Measurements from ENCODE around the gene ARL3. TPM values are rescaled to one million over a fixed set of nuclear protein-coding genes. Genes with fewer than 3 reads are reported as not detected.
A peak's percentile ranks its signal among the peaks of the same experiment; 100 is the strongest.

ARL3 gene
- polyA plus RNA-seq, 1 experiment: 8.1 TPM

DNA sequence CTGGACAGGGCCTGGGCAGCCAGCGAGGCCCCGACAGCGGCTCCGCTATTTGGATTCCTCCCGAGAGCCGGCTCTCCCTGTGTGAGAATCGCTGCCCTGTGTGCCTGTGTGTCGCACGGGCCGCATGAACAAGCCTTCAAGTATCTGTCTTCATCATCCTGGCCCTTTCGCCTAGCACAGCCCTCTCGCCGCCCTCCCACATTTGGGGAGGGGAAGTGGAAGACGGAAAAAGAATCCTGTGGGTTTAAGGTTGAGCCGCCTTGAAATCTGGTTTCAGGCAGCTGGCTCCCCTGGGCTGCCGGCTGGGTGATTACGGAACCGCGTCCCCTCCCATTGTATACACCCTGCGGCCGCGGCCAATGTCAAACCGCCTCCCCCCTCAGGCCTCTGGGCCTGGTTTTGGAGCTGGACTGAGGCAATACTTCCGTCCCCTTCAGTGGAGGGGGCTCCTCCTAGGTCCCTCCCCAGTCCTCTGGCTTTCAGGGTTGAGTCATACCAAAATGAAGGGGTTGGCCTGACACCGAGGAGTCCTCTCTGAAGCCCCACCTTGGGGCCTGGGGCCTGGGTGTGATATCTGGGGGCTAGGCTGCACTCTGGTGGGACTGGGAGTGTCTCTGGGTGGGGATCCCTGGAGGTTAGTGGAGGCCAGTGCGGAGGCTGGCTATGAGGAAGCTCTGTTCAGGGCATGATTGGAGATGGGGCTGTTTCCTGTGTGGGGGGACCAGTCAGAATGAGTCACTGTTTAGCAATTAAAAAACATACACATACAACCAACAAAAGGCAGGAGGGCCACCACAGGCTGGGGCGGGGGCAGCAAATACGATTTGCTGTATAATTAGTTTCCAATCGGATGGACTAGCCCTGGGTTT lies 68.2 kb downstream of the ARL3 start:
- Histone ChIP-seq H3K4me3 (ENCODE audit: low read depth, low read length) (peak overlapping the region; percentile 87), H3K27me3 (ENCODE audit: control insufficient read depth, insufficient read depth, low read length) (no peaks in the 10 kb centered on the region), H3K36me3 (ENCODE audit: control insufficient read depth, insufficient read depth, low read length) (peaks cover 10% of the 10 kb centered on the region)
- CTCF ChIA-PET: interaction anchor here (0.8 to 3.5 kb wide), 12 partner anchors 18 to 144 kb away, joined by 3 to 24 read pairs (median 6); partner anchors contain the start of genes ACTR1A and ARL3
- peak; percentile 93 for DNase-seq (ENCODE audit: low read depth)
- POLR2A ChIA-PET: interaction anchor here (0.5 to 1.4 kb wide), 3 partner anchors 30 to 144 kb away, joined by 4 to 11 read pairs (median 4); partner anchors contain the start of gene ACTR1A
- no peak for TF ChIP-seq CTCF (IDR thresholded peaks at IDR 0.05; ENCODE audit: insufficient read depth, low read depth, low read length)

- peaks cover 6% of the 10 kb centered on the region for H3K36me3 ChIP-seq (ENCODE audit: control insufficient read depth, insufficient read depth, low read length)
- no peak for TF ChIP-seq CTCF (IDR thresholded peaks at IDR 0.05; ENCODE audit: insufficient read depth, low read depth, low read length)
- no peaks in the 10 kb centered on the region for H3K27me3 ChIP-seq (ENCODE audit: control insufficient read depth, insufficient read depth, low read length)
- ChIA-PET CTCF (interaction anchor here (0.8 to 3.5 kb wide), 13 partner anchors 11 to 143 kb away, joined by 3 to 24 read pairs (median 5); partner anchors contain the start of genes ACTR1A, ARL3 and SUFU), POLR2A (interaction anchor here (0.6 to 1.4 kb wide), 2 partner anchors 30 to 109 kb away, joined by 3 to 11 read pairs; no protein-coding TSS in a partner anchor)
- H3K4me3 ChIP-seq (ENCODE audit: low read depth, low read length): peak overlapping the region; percentile 87
- DNase-seq (ENCODE audit: low read depth): no peak
Measured at GRCh38 chr10:102645388-102645740, 68.8 kb downstream of the ARL3 start.

- peaks cover 4% of the 10 kb centered on the region for H3K36me3 ChIP-seq (ENCODE audit: control insufficient read depth, insufficient read depth, low read length)
- TF ChIP-seq CTCF (IDR thresholded peaks at IDR 0.05; ENCODE audit: insufficient read depth, low read depth, low read length): peak; percentile 56
- ChIA-PET POLR2A (interaction anchor here (0.6 kb wide), 1 partner anchor 109 kb away, joined by 3 read pairs; no protein-coding TSS in a partner anchor), CTCF (interaction anchor here (0.7 to 3.5 kb wide), 11 partner anchors 11 to 144 kb away, joined by 3 to 24 read pairs (median 5); partner anchors contain the start of genes ACTR1A, ARL3 and SUFU)
- H3K27me3 ChIP-seq (ENCODE audit: control insufficient read depth, insufficient read depth, low read length): no peaks in the 10 kb centered on the region
- H3K4me3 ChIP-seq (ENCODE audit: low read depth, low read length): peak overlapping the region; percentile 87
- DNase-seq (ENCODE audit: low read depth): no peak
Measured at GRCh38 chr10:102644646-102645387, 69.4 kb downstream of the ARL3 start.

GRCh38 chr10:102644066-102644645 lies 70.0 kb downstream of the ARL3 start, which contains the start of gene TRIM8:
Gene TRIM8 (plus strand): TSS chr10:102644479. CDS start chr10:102644618, 139 bp downstream.
- CTCF ChIA-PET: interaction anchor here (0.7 to 3.5 kb wide), 9 partner anchors 12 to 143 kb away, joined by 4 to 24 read pairs (median 5); partner anchors contain the start of genes ACTR1A, ARL3 and SUFU
- peak within 1 kb of the TSS; percentile 87 for H3K4me3 ChIP-seq (ENCODE audit: low read depth, low read length)
- no peak for DNase-seq (ENCODE audit: low read depth)
- H3K27me3 ChIP-seq (ENCODE audit: control insufficient read depth, insufficient read depth, low read length): no peaks in the 10 kb centered on the region
- H3K36me3 ChIP-seq (ENCODE audit: control insufficient read depth, insufficient read depth, low read length): peaks cover 4% of the 10 kb centered on the region
- TF ChIP-seq CTCF (IDR thresholded peaks at IDR 0.05; ENCODE audit: insufficient read depth, low read depth, low read length): no peak
- POLR2A ChIA-PET: no interaction called here

Measured in BJ (cell line).